NCI-H82 (cell line): ENCODE measurements around the gene EFCAB12.

Experiments used
- DNase-seq: peaks from one replicate; lab custom pipeline; 2025; lab: John Stamatoyannopoulos, UW

The EFCAB12 gene

GRCh38 chr3:129445471-129445870 lies 17.0 kb upstream of the EFCAB12 start:
- DNase-seq: no peak

- DNase-seq: no peak
Observed at GRCh38 chr3:129442947-129443346, 14.5 kb upstream of the EFCAB12 start.

- DNase-seq: no peak
Observed at GRCh38 chr3:129442486-129442885, 14.1 kb upstream of the EFCAB12 start.

- DNase-seq: peak; percentile 19
Observed at GRCh38 chr3:129441782-129442181, 13.3 kb upstream of the EFCAB12 start.

- DNase-seq: peak; percentile 26
Observed at GRCh38 chr3:129441215-129441614, 12.8 kb upstream of the EFCAB12 start.

GRCh38 chr3:129440618-129441190 lies 12.3 kb upstream of the EFCAB12 start:
- no peak for DNase-seq

GRCh38 chr3:129439817-129440617 lies 11.6 kb upstream of the EFCAB12 start, which contains the start of the genes IFT122 and MBD4:
Gene IFT122 (plus strand): TSS chr3:129440224. CDS start chr3:129440331, 107 bp downstream.
Gene MBD4 (minus strand): TSS chr3:129439948. CDS start chr3:129439833, 115 bp downstream.
- DNase-seq: peak; percentile 100

- DNase-seq: peak; percentile 76
Observed at GRCh38 chr3:129439226-129439816, 10.9 kb upstream of the EFCAB12 start.

- no peak for DNase-seq
Observed at GRCh38 chr3:129435367-129435766, 6.9 kb upstream of the EFCAB12 start.

- DNase-seq: no peak
Observed at GRCh38 chr3:129434140-129434539, 5.7 kb upstream of the EFCAB12 start.

- DNase-seq: no peak
Observed at GRCh38 chr3:129433565-129433964, 5.1 kb upstream of the EFCAB12 start.

- DNase-seq: no peak
Observed at GRCh38 chr3:129432671-129433070, 4.2 kb upstream of the EFCAB12 start.

GRCh38 chr3:129432036-129432435 lies 3.6 kb upstream of the EFCAB12 start:
- no peak for DNase-seq

GRCh38 chr3:129429602-129430001 lies 1.2 kb upstream of the EFCAB12 start:
- peak; percentile 27 for DNase-seq

GRCh38 chr3:129429080-129429451 lies 630 bp upstream of the EFCAB12 start:
- no peak for DNase-seq

GRCh38 chr3:129428007-129428375 lies 445 bp downstream of the EFCAB12 start:
- DNase-seq: peak; percentile 43

- no peak for DNase-seq
Observed at GRCh38 chr3:129425619-129426018, 2.8 kb downstream of the EFCAB12 start.

- no peak for DNase-seq
Observed at GRCh38 chr3:129425213-129425612, 3.2 kb downstream of the EFCAB12 start.

- DNase-seq: peak; percentile 92
Observed at GRCh38 chr3:129424185-129424841, 4.1 kb downstream of the EFCAB12 start.

GRCh38 chr3:129422897-129423296 lies 5.5 kb downstream of the EFCAB12 start:
- DNase-seq: no peak

- DNase-seq: peak; percentile 13
Observed at GRCh38 chr3:129421988-129422745, 6.3 kb downstream of the EFCAB12 start.
